ENCODE measurements around the gene ANKRA2. TPM values are rescaled to one million over a fixed set of nuclear protein-coding genes. Genes with fewer than 3 reads are reported as not detected.
A peak's percentile ranks its signal among the peaks of the same experiment; 100 is the strongest.

ANKRA2 gene
- total and polyA plus RNA-seq, 8 donors, result 6.9 to 20.4 (median 10.3) TPM

DNA sequence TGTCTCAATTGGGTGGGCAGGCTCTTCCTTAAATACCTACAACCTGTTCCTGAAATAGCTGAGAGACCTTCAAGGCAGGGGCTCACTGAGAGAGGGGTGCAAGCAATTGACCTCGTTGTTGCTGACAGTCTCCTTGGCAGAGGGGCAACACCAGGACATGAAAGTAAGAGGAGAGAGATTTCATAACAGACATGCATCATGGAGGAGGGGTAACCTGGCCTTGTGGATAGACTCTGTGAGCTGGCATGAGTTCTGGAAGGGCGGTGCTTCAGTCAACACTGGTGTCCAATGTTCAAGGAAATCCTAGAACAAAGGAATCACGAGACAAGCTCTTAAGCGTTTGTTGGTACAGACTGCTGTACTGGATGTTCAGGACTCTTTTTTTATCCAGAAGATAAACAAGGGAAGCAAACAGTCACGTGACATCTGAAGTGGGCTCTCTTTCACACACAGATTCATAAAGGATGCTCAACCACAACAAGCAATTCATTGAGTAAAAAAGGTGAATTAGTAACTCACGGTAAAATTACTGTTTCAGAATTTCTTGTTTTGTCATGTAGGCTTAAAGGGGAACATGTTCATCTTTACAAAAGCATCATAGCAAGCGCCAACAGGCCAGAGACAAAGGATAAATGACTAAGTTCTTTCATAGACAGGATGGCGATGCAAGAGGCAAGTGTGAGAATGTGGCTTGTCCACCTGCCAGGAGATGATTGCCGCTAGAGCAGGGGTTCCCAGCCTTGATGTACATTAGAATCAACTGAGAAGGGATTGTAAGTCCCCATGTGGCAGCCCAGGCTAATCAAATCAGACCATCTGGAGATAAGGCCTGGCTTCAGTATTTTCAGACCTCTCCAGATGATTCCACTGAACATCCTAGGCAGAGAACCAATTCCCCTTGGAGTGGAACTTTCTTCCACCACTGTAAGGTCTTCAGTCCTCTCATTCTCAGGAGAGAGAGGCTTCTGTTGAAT lies 20.7 kb downstream of the ANKRA2 start:
- 48 to 53% methylated on average over 9 of the region's 9 CpGs for WGBS, 2 donors

GRCh38 chr5:73542020-73542419 lies 23.4 kb downstream of the ANKRA2 start:
- TF ChIP-seq, protein P1, sequence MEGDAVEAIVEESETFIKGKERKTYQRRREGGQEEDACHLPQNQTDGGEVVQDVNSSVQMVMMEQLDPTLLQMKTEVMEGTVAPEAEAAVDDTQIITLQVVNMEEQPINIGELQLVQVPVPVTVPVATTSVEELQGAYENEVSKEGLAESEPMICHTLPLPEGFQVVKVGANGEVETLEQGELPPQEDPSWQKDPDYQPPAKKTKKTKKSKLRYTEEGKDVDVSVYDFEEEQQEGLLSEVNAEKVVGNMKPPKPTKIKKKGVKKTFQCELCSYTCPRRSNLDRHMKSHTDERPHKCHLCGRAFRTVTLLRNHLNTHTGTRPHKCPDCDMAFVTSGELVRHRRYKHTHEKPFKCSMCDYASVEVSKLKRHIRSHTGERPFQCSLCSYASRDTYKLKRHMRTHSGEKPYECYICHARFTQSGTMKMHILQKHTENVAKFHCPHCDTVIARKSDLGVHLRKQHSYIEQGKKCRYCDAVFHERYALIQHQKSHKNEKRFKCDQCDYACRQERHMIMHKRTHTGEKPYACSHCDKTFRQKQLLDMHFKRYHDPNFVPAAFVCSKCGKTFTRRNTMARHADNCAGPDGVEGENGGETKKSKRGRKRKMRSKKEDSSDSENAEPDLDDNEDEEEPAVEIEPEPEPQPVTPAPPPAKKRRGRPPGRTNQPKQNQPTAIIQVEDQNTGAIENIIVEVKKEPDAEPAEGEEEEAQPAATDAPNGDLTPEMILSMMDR (IDR thresholded peaks at IDR 0.05), result no peak
- ATAC-seq (peak in 1 of 4 donors; percentile 31), FAIRE-seq (no peak), DNase-seq (no peak)
- WGBS, 2 donors, result 55 to 71% methylated on average over 4 of the region's 4 CpGs
- no peaks in the 10 kb centered on the region for H3K9me3 ChIP-seq
- H3K4me1 ChIP-seq, result peaks cover 0 to 4% (median 0%) of the 10 kb centered on the region in 3 donors
- intact Hi-C loops (cut with DNase I), result no loop called here
- no peak overlapping the region for H3K4me3 ChIP-seq
- H3K27me3 ChIP-seq, result no peaks in the 10 kb centered on the region
- no peaks in the 10 kb centered on the region for H3K36me3 ChIP-seq
- peak overlapping the region in 2 of 4 donors; percentile 25 to 42 for H3K27ac ChIP-seq

More for the DNA sequence above, 20.7 kb downstream of the ANKRA2 start:
- DNase-seq, result peak in 4 of 6 donors; percentile 54 to 77 (median 62)
- H3K36me3 ChIP-seq, result no peaks in the 10 kb centered on the region
- H3K9me3 ChIP-seq, result no peaks in the 10 kb centered on the region
- intact Hi-C loops (cut with DNase I), result no loop called here
- FAIRE-seq, result no peak
- H3K4me1 ChIP-seq, result peaks cover 0 to 4% (median 0%) of the 10 kb centered on the region in 3 donors
- ATAC-seq, result peak; percentile 76 to 95 (median 78)
- H3K27ac ChIP-seq, result no peak overlapping the region
- no peak overlapping the region for H3K4me3 ChIP-seq
- TF ChIP-seq, protein P1 (IDR thresholded peaks at IDR 0.05), result no peak
- H3K27me3 ChIP-seq, result no peaks in the 10 kb centered on the region

DNA sequence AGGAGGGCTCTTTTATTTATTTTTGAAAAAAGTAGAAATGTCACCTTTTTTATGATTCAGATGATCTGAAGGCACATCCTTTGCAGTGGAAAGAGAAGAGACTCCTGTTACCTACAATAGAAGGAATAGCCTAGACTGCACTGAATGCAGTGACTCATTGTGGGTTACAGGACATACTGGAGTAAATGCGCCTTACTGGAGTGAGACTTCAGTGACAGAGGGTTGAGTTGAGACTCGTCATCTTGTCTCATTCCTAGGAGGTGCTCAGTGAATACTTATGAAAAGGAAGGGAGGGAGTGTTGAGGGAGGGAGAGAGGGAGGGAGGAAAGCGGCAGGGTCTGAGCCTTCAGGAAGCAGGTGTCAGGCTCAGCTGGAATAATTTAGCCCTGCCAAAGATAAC lies 25.2 kb downstream of the ANKRA2 start:
- peak in 1 of 4 donors; percentile 29 for ATAC-seq
- no peak overlapping the region for H3K27ac ChIP-seq
- 52 to 59% methylated on average over 3 of the region's 3 CpGs for WGBS, 2 donors
- no peaks in the 10 kb centered on the region for H3K27me3 ChIP-seq
- intact Hi-C loops (cut with DNase I), result no loop called here
- H3K4me3 ChIP-seq, result no peak overlapping the region
- H3K9me3 ChIP-seq, result no peaks in the 10 kb centered on the region
- peaks cover 0 to 4% (median 0%) of the 10 kb centered on the region in 3 donors for H3K4me1 ChIP-seq
- TF ChIP-seq, protein P1 (IDR thresholded peaks at IDR 0.05), result no peak
- no peak for FAIRE-seq
- DNase-seq, result no peak
- H3K36me3 ChIP-seq, result no peaks in the 10 kb centered on the region

DNA sequence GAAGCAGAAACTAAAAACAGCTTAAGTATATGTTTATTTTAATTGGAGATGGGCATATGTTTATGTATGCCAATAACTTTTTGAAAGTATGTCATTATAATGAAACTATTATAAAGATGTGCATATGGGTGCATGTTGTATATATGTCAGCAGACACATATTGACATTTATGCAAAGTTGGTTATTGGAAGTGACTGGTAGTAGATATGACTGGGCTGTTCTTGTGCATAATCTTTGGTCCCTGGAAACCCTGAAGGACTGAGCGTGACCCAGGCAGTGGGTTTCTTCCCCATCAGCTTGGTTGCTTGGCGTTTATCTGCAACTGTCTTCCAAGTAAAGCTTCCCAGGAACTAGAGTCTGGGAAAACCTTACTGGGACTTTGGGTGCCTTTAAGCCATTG lies 25.7 kb downstream of the ANKRA2 start:
- FAIRE-seq (no peak), DNase-seq (no peak), ATAC-seq (no peak)
- H3K27ac ChIP-seq, result no peak overlapping the region
- TF ChIP-seq, protein P1 (IDR thresholded peaks at IDR 0.05), result no peak
- WGBS, 2 donors, result 66 to 74% methylated on average over 2 of the region's 2 CpGs
- no peaks in the 10 kb centered on the region for H3K9me3 ChIP-seq
- H3K36me3 ChIP-seq, result no peaks in the 10 kb centered on the region
- peaks cover 0 to 4% (median 0%) of the 10 kb centered on the region in 3 donors for H3K4me1 ChIP-seq
- intact Hi-C loops (cut with DNase I), result no loop called here
- H3K4me3 ChIP-seq, result no peak overlapping the region
- no peaks in the 10 kb centered on the region for H3K27me3 ChIP-seq

DNA sequence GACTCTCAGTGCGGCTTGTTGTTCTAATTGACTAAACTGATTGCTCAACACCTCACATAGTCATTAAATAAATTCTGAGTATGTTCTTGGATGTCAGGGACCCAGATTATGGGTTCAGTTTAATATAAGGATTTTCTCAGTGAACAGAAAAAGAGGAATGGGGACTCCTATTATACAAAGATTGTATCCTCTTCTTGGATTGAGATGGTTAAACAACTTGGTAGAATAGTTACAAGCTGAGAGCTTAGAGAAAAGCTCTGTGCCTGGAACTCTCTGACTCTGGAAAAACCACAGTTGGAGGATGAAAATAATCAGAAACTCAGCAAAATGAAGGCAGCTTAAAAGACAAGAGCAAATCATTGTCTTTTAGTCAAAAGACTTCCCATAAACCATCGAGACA lies 30.5 kb downstream of the ANKRA2 start:
- H3K4me1 ChIP-seq, result no peaks in the 10 kb centered on the region
- 79 to 88% methylated on average over 2 of the region's 2 CpGs for WGBS, 2 donors
- no peak for ATAC-seq
- DNase-seq, result no peak
- H3K36me3 ChIP-seq, result no peaks in the 10 kb centered on the region
- TF ChIP-seq, protein P1 (IDR thresholded peaks at IDR 0.05), result no peak
- FAIRE-seq, result no peak
- no peaks in the 10 kb centered on the region for H3K27me3 ChIP-seq
- no peaks in the 10 kb centered on the region for H3K9me3 ChIP-seq
- H3K4me3 ChIP-seq, result no peak overlapping the region
- H3K27ac ChIP-seq, result no peak overlapping the region
- intact Hi-C loops (cut with DNase I), result no loop called here

Measured in pancreas (tissue), 10 donors.